GM21825 (cell line): ENCODE data around the gene RALGPS1.

ENCODE experiments used
- ATAC-seq: cut with Tn5 transposase; IDR thresholded peaks from one replicate; pipeline ENCODE4 v1.9.1; 2021; ENCODE audit warnings: mild to moderate bottlenecking, moderate library complexity; ENCODE audit not compliant: unreplicated experiment

The RALGPS1 gene

DNA sequence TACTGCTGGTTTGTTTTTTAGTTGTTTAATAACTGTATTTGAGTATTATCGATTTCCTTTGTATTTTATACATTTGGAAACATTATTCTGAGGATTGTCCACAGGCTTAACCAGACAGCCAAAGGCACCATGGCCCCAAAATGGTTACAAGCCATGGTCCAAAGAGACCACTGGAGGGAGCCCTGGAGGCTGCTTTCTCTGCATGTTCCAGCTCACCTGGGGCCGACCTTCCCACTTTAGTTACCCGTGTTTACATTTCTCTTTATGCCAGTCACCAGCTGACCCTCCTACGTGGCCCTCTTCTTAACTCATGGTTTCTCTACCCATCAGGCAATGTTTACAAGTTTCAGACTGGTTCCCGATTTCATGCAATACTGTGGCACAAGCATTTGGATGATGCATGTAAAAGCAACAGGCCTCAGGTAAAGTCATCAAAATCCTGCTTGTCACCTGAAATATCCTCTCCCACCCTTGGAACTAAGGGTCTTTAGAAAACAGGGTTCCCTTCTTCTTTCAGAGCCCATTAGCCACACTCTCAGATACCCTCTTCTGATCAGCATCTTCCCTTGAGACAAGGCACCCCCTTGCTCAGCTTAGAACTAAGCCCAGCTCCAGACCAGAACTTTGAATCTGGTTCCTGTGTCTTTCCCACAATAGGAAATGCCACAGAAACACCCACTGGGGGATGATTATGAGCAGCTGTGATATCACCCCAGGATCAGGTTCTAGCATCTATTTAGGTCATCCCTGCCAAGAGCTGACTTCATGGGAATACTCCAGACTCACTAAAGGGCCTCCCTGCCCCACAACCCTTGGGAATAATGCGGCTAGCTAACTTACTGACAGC lies 300.1 kb downstream of the RALGPS1 start:
- no peak for ATAC-seq

DNA sequence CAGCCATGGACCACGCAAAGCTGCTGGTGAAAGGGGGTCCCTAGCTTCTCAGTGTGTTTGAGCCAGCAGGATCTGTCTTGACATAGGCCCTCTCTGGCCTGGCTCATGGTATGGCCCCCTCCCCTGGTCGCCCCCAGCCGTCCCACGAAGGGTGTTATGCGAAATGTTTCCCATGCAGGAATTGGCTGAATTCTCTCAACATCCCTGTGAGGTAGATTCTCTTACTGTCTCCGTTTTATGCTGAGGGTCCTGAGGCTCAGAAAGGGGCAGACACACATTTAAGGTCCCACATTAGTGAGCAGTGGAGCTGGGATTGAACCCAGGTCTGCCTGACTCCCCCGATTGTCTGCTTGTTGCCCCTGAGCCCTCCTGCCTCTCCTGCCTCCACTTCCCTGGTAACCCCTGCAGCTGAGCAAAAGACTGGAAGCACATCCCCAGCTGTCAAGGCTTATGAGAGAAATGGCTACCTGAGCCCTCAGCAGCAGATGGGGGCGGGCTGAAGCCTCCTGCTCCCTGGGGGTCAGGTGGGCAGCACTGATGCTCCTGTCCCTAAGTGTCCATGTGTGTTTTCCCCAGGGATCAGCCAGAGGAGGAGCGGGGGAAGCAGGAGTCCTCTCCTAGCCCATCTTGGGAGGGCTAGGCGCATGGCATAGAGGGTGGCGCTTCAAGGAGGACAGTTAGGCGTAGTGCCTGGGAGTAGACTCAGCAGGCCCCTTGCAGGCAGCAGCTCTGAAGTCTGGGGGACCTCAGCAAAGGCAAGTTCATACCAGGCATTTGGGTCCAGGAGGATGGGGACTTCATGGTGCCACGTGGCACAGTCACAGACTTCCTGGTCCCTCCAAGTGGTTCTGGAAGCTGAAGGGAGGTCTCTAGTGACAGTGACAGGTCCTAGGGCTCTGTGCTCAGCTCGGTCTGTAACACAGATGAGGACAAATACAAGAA lies 301.0 kb downstream of the RALGPS1 start:
- no peak for ATAC-seq

DNA sequence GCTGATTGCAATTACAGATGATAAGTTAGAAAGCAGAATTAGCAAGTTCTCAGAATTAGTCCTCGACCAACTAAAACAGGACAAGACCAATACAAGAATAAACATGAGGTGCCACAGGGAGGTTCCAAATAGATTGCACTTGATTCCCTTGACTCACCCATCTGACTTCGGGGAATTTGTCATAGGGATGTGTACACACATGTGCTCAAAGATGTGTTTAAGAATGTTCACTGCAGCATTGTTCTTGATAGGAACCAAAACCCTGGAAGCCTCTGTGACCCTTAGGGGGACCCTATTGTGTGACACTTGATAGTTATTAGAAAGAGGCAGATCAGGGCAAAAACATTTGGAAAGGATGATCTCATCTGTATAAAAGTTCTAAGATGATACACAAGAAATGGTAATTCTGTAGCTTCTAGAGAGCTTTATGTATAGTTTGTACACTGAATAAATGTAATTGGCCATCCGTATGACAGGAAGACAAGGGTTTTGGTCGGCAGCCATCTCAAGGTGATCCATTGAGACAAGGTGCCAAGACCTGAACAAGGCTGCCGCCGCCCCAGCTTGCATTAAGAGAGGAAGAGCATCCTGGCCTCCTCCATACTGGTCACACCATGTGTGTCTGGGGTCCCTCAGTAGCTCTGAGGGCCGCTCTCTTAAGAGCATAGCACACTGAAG lies 301.8 kb downstream of the RALGPS1 start:
- no peak for ATAC-seq

DNA sequence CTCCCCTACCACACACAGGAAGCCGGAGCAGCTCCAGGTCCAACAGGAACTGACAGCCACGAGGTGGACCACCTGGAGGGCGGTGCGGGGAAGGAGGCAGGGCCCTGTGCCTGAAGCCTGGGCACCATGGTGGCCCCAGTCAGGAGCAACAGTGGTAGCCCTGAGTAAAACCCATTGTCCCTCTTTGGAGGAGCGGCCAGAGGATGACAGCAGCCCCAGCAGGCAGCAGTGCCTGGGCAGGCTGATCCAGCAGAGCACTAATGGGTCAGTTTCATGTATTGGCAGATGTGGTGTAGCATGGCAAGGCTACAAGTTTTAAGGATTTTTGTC lies 302.3 kb downstream of the RALGPS1 start:
- no peak for ATAC-seq

DNA sequence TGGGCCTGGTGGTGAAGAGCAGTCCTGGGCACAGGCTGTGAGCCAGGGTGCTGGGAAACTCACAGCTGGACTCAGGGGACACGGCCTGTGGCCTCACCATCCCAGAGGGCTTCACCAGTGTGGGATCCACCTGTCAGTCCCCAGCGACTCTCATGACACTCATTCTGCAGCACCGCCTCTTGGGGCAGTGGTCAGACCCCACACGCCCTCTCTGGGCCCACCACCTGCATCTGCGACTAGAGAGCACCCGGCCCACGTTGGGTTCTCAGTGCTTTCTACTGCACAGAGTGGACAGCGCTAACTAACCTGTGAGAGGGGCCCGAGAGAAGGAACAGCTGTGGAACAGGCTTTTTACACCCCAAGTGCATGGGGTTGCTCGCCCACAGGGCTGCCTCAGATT lies 304.2 kb downstream of the RALGPS1 start:
- no peak for ATAC-seq

DNA sequence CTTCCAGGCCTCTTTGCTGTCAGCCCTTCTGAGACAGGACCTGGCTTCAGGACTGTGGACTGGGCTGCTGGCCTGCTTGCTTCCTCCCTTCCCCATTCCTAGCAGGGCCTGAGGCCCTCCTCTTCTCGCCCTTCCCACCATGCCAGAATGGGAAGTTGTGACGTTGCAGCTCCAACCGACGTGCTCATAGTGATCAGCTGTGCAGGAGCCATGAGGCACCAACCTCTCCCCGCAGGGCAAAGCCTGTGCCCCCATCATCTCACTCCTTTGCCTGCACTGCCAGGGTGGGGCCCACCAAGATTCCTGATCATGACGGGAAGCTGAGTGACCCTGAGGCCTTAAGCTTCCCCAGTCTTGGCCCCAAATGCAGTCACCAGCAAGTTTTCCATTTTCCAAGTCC lies 304.9 kb downstream of the RALGPS1 start:
- no peak for ATAC-seq

DNA sequence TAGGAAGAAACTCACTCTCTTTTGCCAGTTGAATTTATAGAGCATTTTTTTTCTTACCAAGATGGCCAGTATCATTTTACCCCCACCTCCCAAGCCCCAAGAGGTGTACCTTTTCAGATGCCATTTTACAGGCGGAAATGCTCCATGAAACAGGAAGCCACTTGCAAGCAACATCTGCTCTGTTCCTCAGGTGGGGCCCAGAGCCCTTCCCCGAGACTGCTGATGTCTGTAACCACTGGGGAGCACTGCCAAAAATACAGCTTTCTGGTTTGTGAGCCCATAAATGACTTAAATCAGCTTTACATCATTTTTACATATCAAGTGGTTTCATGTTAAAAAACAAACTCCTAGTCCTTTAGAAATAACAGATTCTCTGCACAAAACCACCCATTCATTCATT lies 307.1 kb downstream of the RALGPS1 start:
- ATAC-seq: no peak

DNA sequence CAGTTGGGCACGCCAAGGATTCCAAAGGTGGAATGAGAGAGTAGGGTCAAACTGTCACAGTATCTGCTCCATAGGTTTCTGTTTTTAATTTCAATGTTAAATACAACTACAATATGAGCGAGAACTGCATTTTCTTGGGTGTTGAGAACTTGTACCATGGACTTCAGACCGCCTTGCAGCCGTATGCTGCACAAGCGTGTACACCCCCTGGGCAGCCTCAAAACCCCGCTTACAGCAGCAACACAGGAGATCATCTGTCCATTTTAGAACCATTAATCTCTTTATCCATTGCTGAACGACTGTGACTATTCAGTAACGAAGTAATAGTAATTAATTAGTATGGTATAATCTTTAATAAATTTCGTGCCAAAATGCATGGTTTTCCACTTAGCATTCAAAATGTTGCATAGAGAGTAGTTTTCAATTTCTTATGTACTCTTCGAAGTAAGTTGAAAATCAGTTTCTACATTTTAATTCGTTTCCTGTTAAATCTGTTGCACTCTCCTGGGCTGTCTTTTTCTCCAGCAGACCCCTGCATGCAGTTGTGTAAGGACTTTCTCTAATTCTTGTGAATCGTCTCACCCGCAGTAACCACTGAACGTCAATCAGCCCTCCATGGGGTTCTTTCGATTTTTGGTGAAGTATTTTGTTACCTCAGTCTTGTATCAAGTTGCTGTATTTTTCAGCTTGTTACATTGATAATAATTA lies 308.0 kb downstream of the RALGPS1 start:
- ATAC-seq: no peak

DNA sequence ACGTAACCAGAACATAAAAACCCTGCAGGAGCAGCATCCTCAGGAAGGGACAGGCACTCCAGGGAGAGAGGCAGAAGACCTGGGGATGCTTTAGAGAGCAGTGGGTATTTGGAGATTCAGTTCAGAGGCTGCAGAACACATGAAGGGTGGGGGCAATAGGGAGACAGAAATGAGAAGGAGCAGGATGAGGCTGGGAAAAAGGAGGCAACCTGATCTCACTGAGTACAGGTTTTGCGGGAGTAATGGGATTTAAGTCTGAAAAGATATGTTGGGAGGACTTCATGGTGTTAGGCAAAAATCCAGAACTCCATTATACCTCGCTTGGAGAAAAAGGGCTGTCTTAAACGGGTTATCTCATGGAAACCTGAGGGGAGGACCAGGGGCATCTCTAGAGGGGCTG lies 308.7 kb downstream of the RALGPS1 start:
- no peak for ATAC-seq

DNA sequence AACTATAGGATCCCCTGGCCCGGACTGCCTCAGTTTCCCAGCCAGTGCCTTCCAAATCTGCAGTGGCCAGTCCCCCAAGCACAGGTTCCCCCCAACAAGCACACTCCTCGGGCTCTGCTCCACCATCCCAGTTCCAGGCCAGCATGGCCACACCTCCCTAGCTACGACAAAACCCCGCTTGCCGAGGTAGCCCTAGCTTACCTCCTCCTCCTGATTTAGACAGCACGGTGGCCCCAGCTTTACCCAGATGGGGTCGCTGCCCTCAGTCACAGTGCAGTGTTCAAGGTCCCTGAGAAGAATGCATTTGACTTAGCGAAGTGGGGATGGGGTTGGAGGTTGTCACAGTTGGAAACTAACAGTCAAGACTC lies 309.2 kb downstream of the RALGPS1 start:
- ATAC-seq: no peak

DNA sequence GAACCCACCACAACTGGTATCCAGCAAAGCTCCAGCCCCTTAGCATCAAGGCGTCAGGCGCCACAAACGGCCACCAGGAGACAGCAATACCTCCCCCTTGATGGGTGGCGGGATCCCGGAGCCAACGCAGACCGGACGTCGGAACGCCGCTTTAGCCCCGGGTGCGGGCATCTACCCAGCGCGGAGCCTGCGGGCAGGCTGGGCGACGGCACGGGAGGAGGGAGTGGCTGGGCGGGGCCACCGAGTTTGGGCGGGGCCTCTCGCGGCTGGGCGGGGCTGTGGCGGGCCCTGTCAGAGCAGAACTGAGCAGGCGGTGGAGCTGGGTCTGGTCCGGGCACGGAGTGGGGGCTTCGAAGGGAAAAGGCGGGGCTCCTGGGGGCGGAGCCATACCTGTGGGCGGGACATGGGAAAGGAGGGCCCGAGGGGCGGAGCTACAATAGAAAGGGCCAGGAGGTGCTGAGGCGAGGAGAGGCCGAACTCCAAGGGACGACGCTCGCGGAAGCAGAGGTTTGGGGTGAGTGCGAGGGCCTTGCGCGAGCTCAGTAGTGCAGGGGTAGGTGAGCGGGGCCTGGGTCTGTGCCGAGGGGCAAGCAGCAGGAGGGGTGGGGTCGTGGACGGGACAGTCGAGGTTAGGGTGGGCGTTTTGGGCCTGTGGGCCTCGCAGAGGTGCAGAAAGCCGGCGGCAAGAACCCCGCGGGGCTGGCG lies 309.7 kb downstream of the RALGPS1 start:
- ATAC-seq: peak; percentile 51

DNA sequence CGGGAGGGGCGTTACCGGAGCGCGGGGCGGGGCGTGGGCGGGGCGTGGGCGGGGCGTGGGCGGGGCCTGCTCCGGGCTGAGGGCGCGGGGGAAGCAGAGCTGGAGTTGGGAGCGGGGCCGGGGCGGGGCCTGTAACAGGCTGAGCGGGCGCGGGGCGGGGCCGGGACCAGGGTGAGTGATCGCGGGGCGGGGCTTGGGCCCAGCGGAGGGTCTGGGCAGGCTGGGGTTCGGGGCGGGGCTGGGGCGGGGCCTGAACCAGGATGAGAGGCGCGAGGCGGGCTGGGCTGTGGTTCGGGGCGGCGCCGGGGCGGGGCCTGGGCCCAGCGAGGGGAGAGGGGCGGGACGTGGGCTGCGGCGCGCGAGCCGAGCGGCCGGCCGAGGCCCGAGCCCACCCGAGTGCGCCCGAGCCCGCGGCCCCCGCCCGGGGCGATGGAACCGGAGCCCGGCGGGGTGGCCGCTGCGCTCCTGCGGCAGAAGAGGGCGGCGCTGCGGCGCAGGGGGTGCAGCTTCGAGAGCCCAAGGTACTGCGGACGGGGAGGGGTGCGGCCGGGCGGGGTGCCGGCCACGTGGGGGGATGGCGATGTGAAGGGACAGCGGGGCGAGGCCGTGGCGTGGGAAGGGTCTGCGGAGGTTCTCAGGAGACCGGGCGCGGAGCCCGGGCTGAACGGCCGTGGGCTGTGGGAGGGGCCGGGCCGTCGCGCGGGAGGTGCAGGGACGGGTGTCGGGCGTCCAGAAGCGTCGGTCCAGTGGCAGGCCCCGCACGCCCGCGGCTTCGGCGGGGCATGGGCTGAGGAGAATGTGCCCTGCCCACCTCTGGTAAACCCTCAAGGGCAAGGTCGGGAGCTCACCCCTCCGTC lies 310.5 kb downstream of the RALGPS1 start:
- peak; percentile 44 for ATAC-seq

DNA sequence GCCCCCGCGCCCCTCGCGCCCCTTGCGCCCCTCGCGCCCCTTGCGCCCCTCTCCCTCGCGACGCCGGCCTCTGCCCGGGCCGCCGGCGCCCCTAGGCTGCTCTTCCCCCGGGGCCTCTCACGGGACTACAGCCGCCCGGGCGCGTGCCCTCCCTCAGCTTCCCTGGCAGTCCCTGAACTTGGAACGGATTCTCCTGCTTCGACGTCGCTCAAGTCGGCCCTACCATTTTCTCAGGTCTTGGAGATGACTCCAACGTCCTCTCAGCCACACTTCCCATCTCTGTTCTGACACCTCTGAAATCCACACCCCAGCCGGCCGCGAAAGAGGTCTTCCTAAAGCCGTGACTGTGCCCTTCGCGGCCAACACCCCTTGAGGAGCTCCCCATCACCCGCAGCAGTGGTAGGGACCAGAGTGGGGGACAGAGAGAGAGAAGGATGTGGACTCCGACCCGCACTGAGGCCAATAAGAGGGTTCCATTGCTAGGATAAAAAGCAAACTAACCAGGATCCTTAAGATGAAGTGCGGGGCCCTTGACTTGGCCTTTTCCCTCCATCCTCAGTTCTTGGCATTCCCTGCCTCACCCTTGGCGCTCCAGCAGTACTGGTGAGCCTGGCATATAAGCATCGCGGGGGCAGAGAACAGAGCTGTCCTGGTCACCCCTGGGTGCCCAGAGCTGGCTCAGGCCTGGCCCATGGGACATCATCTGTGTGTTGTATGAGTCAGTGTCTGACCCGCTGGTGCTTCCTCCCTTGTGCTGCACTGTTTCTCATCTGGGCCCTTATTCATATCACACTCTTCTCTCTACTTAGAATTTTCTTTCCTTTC lies 311.4 kb downstream of the RALGPS1 start:
- no peak for ATAC-seq

DNA sequence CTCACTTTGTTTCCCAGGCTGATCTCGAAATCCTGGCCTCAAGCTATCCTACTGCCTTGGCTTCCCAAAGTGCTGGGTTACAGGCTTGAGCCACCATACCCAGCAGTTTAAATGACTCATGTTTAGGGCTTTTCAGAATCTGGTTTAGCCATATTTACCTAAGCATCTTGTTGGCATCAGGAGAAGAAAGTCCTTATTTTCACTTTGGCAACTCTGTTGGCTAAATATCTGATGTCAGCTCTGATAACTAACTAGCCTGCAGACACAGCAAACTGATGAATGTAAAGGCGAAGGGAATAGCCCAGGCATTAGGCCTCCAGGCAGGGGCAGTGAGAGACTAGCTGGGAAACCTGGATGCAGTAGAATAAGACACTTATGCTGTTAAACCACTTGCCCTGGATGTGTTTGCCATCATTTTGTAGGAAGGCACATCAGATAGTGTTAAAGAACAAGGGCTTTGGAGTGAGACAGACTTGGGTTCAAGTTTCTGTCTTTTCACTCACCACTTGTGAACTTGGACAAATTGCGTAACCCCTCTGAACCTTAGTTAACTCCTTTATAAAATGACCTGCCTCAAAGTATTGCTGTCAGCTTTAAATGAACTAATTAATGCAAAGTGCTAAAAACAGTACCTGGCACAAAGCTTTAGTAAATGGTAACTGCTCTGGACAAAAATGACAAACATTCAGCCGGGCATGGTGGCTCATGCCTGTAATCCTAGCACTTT lies 315.3 kb downstream of the RALGPS1 start:
- ATAC-seq: no peak

DNA sequence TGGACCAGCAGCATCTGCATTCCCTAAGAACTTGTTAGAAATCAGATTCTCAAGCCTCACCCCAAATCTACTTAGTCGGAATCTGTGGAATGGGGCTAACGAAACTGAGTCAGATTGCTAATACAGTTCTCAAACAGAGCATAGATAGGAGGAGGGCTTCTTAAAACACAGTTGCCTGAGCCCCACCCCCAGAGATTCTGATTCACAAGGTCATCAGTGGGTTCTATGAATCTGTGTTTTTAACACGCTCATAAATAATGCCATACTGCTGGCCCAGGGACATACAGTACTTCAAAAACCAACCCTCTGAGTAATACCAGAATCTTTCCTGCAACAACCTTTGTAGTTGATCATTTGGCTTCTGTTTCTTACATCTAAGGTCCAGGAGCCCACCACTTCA lies 317.1 kb downstream of the RALGPS1 start:
- ATAC-seq: no peak

DNA sequence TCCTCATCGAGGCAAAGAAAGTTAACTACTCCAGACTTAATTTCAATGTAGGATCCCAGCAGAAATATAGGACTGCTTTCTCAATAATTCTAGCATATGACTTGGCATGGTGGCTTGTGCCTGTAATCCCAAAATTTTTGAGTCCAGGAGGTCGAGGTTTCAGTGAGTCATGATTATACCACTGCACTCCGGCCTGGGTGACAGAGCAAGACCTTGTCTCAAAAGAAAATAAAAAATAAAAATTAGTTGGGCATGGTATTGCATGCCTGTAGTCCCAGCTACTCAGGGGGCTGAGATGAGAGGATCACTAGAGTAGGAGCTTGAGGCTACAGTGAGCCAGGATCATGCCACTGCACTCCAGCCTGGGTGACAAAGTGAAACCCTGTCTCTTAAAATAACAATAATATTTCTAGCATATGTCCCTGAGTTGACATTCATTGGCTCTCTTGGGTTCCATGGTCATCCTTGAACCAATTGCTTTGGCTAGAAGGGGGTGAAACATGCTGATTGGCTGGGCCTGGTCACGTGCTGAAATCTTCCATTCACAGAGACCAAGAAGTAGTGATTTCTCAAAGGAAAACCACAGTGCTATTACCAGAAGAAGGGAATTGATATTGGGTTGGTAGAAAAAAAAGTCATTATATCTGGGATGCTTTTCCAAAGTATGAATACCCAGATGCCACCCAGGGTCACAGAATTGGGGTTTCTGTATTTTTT lies 318.4 kb downstream of the RALGPS1 start:
- ATAC-seq: no peak

DNA sequence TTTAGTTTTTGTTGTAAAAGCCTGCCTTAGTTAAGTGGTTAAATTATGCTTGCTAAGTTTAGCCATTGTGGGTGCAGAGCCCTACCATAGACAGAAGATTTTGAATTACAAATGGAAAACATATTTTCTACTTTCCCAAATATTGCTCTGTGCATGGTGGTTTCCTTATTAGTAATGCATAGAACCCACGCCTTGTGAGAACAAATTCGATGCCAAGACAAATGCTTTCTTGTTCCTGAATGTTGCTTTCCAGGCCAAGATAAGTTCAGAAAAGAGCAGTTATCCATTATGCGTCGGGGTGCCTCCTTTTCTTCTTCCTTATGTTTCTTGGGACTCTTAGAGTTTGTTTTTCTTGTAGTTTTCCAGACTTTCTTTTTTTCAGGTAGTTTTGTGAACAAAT lies 319.0 kb downstream of the RALGPS1 start:
- no peak for ATAC-seq
